ENCODE results near the gene HTATIP2. TPM values are rescaled to one million over a fixed set of nuclear protein-coding genes. Genes with fewer than 3 reads are reported as not detected.

HTATIP2 gene
- total RNA-seq, 3 donors from 2014 or later, result 39.7 to 55.8 (median 41.4) TPM

DNA sequence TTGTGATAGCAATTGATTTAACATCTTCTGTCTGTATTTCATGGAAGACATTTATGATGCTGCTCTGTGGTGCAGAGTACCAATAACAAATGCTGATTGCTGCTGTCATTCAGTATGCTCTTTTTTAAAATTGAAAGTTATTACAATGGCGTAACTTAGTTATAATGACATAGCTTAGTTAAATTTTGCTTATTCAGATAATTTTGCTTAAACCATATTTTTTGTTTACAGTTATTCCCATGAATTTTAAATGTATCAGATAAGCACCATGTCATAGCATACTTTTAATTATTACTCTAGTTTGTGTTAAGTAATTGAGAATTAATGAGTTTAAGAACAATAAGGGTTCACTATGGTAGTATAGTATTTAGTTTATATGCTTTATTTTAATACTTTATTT is 39.5 kb downstream of the HTATIP2 start:
- DNase-seq (ENCODE audit: low spot score in 2 of 2), result no peak
- no peaks in the 10 kb centered on the region for H3K36me3 ChIP-seq
- H3K4me3 ChIP-seq, result no peak overlapping the region
- intact Hi-C loops (cut with DNase I; ENCODE audit: low total_unique reads), result no loop called here
- no peaks in the 10 kb centered on the region for H3K27me3 ChIP-seq
- no peaks in the 10 kb centered on the region for H3K4me1 ChIP-seq
- TF ChIP-seq, protein P1, sequence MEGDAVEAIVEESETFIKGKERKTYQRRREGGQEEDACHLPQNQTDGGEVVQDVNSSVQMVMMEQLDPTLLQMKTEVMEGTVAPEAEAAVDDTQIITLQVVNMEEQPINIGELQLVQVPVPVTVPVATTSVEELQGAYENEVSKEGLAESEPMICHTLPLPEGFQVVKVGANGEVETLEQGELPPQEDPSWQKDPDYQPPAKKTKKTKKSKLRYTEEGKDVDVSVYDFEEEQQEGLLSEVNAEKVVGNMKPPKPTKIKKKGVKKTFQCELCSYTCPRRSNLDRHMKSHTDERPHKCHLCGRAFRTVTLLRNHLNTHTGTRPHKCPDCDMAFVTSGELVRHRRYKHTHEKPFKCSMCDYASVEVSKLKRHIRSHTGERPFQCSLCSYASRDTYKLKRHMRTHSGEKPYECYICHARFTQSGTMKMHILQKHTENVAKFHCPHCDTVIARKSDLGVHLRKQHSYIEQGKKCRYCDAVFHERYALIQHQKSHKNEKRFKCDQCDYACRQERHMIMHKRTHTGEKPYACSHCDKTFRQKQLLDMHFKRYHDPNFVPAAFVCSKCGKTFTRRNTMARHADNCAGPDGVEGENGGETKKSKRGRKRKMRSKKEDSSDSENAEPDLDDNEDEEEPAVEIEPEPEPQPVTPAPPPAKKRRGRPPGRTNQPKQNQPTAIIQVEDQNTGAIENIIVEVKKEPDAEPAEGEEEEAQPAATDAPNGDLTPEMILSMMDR (IDR thresholded peaks at IDR 0.05), result no peak
- TF ChIP-seq POLR2A (IDR thresholded peaks at IDR 0.05) (no peak), POLR2AphosphoS5 (IDR thresholded peaks at IDR 0.05) (no peak)
- no peaks in the 10 kb centered on the region for H3K9me3 ChIP-seq
- H3K27ac ChIP-seq, result no peak overlapping the region

DNA sequence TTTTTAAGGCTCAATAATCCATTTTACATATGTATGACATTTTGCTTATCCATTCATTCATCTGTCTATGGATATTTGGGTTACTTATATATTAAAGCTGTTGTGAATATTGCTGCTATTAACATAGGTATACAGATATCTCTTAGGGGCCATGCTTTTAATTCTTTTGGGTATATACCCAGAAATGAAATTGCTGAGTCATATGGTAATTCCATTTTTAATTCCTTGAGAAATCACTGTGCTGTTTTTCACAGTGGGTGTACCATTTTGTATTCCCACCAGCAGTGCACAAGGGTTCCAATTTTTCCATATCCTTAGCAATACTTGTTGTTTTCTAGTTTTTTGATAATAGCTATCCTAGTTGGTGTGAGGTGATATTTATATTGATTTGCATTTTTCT is 43.0 kb downstream of the HTATIP2 start:
- TF ChIP-seq POLR2AphosphoS5 (IDR thresholded peaks at IDR 0.05), result no peak
- no peak for TF ChIP-seq POLR2A (IDR thresholded peaks at IDR 0.05)
- TF ChIP-seq, protein P1 (IDR thresholded peaks at IDR 0.05), result no peak
- H3K4me1 ChIP-seq, result no peaks in the 10 kb centered on the region
- intact Hi-C loops (cut with DNase I; ENCODE audit: low total_unique reads), result no loop called here
- no peak for DNase-seq (ENCODE audit: low spot score in 2 of 2)
- no peaks in the 10 kb centered on the region for H3K36me3 ChIP-seq
- H3K4me3 ChIP-seq, result no peak overlapping the region
- H3K27me3 ChIP-seq, result no peaks in the 10 kb centered on the region
- H3K9me3 ChIP-seq, result no peaks in the 10 kb centered on the region
- H3K27ac ChIP-seq, result no peak overlapping the region

DNA sequence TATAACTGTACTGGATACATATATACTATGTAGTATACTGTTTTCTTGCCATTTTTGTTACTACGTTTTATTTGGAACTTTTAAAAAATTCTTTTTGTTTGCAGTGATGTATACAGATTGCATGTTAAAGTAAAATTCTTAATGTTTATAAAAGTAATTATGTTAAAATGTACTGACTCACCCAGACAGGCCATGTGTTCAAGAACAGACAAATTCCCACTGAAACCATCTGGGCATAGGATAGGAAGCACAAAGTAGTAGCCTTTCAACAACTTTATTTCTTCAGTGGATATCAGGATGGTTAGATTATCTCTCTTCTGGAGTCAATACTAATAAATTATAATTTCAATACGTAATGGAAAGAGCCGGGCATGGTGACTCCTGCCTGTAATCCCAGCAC is 43.8 kb downstream of the HTATIP2 start:
- no peaks in the 10 kb centered on the region for H3K9me3 ChIP-seq
- TF ChIP-seq POLR2A (IDR thresholded peaks at IDR 0.05) (no peak), POLR2AphosphoS5 (IDR thresholded peaks at IDR 0.05) (no peak)
- TF ChIP-seq, protein P1 (IDR thresholded peaks at IDR 0.05), result no peak
- no peak overlapping the region for H3K4me3 ChIP-seq
- H3K27ac ChIP-seq, result no peak overlapping the region
- intact Hi-C loops (cut with DNase I; ENCODE audit: low total_unique reads), result no loop called here
- H3K27me3 ChIP-seq, result no peaks in the 10 kb centered on the region
- H3K36me3 ChIP-seq, result no peaks in the 10 kb centered on the region
- no peak for DNase-seq (ENCODE audit: low spot score in 2 of 2)
- H3K4me1 ChIP-seq, result no peaks in the 10 kb centered on the region

DNA sequence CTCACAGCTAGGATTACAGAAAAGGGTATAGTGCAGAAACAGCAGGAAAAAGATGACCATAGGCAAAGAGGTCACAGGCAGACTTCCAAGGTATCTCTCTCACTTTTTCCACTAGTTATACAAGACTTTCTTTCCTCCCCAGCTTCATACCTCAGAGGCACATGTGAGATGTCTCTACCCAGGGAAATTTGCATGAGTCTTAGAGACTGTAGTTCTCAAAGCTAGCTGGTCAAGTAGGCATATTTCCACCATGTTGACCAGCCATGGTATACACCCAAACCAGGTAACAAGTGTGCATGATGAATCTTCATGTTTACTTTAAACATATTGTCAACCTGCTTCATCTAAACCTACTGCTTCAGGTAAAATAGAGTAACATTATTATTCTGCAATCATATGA is 51.9 kb downstream of the HTATIP2 start:
- H3K27me3 ChIP-seq, result no peaks in the 10 kb centered on the region
- no peak overlapping the region for H3K27ac ChIP-seq
- intact Hi-C loops (cut with DNase I; ENCODE audit: low total_unique reads), result no loop called here
- no peaks in the 10 kb centered on the region for H3K36me3 ChIP-seq
- TF ChIP-seq, protein P1 (IDR thresholded peaks at IDR 0.05), result no peak
- TF ChIP-seq POLR2A (IDR thresholded peaks at IDR 0.05), result no peak
- TF ChIP-seq POLR2AphosphoS5 (IDR thresholded peaks at IDR 0.05), result no peak
- H3K9me3 ChIP-seq, result no peaks in the 10 kb centered on the region
- no peaks in the 10 kb centered on the region for H3K4me1 ChIP-seq
- no peak overlapping the region for H3K4me3 ChIP-seq
- DNase-seq (ENCODE audit: low spot score in 2 of 2), result no peak

DNA sequence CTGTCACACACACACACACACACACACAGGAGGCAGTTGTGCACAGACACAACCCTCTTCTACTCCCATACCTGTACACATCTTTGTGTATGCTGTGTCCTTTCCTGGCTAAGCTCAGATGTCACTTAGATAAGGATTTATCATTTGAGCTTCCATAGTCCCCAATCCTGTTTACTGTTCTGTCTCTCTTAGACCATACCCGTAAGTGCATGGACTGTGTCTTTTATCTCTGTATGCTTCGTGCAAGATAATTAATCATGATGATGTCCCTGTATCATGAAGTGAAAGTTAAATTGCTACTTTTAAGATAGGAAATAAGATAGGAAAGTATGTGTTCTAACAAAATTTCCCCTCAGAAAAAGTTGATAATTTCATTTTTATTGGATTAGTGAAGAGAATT is 54.3 kb downstream of the HTATIP2 start:
- intact Hi-C loops (cut with DNase I; ENCODE audit: low total_unique reads), result no loop called here
- H3K27ac ChIP-seq, result no peak overlapping the region
- TF ChIP-seq POLR2A (IDR thresholded peaks at IDR 0.05), result no peak
- TF ChIP-seq POLR2AphosphoS5 (IDR thresholded peaks at IDR 0.05), result no peak
- TF ChIP-seq, protein P1 (IDR thresholded peaks at IDR 0.05), result no peak
- no peaks in the 10 kb centered on the region for H3K9me3 ChIP-seq
- H3K4me3 ChIP-seq, result no peak overlapping the region
- H3K36me3 ChIP-seq, result no peaks in the 10 kb centered on the region
- no peaks in the 10 kb centered on the region for H3K27me3 ChIP-seq
- H3K4me1 ChIP-seq, result no peaks in the 10 kb centered on the region
- no peak for DNase-seq (ENCODE audit: low spot score in 2 of 2)
